Small intestine (tissue), 7 donors: ENCODE measurements around the gene SVEP1. TPM values are rescaled to one million over a fixed set of nuclear protein-coding genes. Genes with fewer than 3 reads are reported as not detected.
"Not testable (repeated sequence)": the region's sequence is repeated elsewhere in the genome, so short reads cannot be mapped to it uniquely, and the experiment has no call there.

ENCODE experiments used
- DNase-seq, 2 donors: peaks; one replicate each; pipeline versions ENCODE4 v3.0.0 to v3.0.0-alpha.2; 2013
- FAIRE-seq: peaks from 2 replicates; lab custom pipeline; 2012; peaks lifted over from hg19 to GRCh38; lab: Jason Lieb, UNC
- H3K27ac ChIP-seq, 3 donors: one replicate each; pipeline ENCODE4 v1.5.1; 2013; ENCODE audit warnings: low read length in 2 of 3, mild to moderate bottlenecking in 2 of 3, control low read depth in 1 of 3, inconsistent platforms in 1 of 3, low read depth in 1 of 3, moderate library complexity in 1 of 3
- H3K27me3 ChIP-seq, 3 donors: one replicate each; pipeline ENCODE4 v1.6.1; 2013; ENCODE audit warnings: low read length in 3 of 3, inconsistent platforms in 1 of 3; ENCODE audit not compliant: control insufficient read depth in 3 of 3, insufficient read depth in 3 of 3
- H3K36me3 ChIP-seq, 3 donors: one replicate each; pipeline ENCODE4 v1.6.1; 2013; ENCODE audit warnings: low read length in 3 of 3, inconsistent platforms in 1 of 3, low read depth in 1 of 3, mild to moderate bottlenecking in 1 of 3, moderate library complexity in 1 of 3; ENCODE audit not compliant: control insufficient read depth in 3 of 3, insufficient read depth in 2 of 3
- H3K4me1 ChIP-seq, 3 donors: one replicate each; pipeline ENCODE4 v1.6.1; 2013; ENCODE audit warnings: low read length in 2 of 3, inconsistent platforms in 1 of 3, low read depth in 1 of 3, mild to moderate bottlenecking in 1 of 3, moderate library complexity in 1 of 3; ENCODE audit not compliant: control insufficient read depth in 3 of 3, insufficient read depth in 2 of 3
- H3K4me3 ChIP-seq, 3 donors: one replicate each; pipeline ENCODE4 v1.5.1; 2013; ENCODE audit warnings: low read length in 3 of 3, control low read depth in 1 of 3, inconsistent platforms in 1 of 3, low read depth in 1 of 3, mild to moderate bottlenecking in 1 of 3, moderate library complexity in 1 of 3
- H3K9me3 ChIP-seq, 2 donors: one replicate each; pipeline ENCODE4 v1.6.1; 2013; ENCODE audit warnings: low read depth in 1 of 2, low read length in 1 of 2; ENCODE audit not compliant: control insufficient read depth in 2 of 2, insufficient read depth in 1 of 2
- WGBS, 3 donors: extraction: QIAGEN DNeasy Blood & Tissue Kit; methylation state at CpG; one replicate each; pipeline ENCODE4 v1.1.7; 2013; 5-methylcytosine and 5-hydroxymethylcytosine counted together
- polyA plus RNA-seq, 4 donors: library from polyadenylated mRNA; stranded (reverse) in 3 of 4; unstranded in 1 of 4; fragments of 200-250 nt in 3 of 4; fragments of 120-200 nt in 1 of 4; gene quantifications; one replicate each; pipeline versions ENCODE4 v1.2.1 to v1.2.3, GENCODE V29; 2013
- donor health status: healthy with polysubstance abuse.
- donor health status: control.
- donor health status: control.
- donor health status: Bipolar disorder and iron deficiency.
- donor health status: healthy.

The SVEP1 gene
- polyA plus RNA-seq, 4 donors = under 0.01 to 5.8 (median 2.3) TPM

GRCh38 chr9:110531241-110531640 lies 48.3 kb downstream of the SVEP1 start:
- WGBS, 3 donors = 22 to 39% (median 35%) methylated on average over 1 of the region's 1 CpG
- not testable (repeated sequence) for DNase-seq, H3K27me3 ChIP-seq, H3K9me3 ChIP-seq, H3K36me3 ChIP-seq, H3K4me3 ChIP-seq, H3K27ac ChIP-seq, H3K4me1 ChIP-seq, FAIRE-seq

- Histone ChIP-seq H3K27ac (no peak overlapping the region), H3K4me1 (no peaks in the 10 kb centered on the region), H3K9me3 (no peaks in the 10 kb centered on the region), H3K27me3 (no peaks in the 10 kb centered on the region), H3K36me3 (no peaks in the 10 kb centered on the region), H3K4me3 (no peak overlapping the region)
- FAIRE-seq (no peak), DNase-seq (no peak)
These were observed 50.9 kb downstream of the SVEP1 start for GRCh38 chr9:110528645-110529044.

- Histone ChIP-seq H3K36me3 (no peaks in the 10 kb centered on the region), H3K4me3 (no peak overlapping the region), H3K27me3 (no peaks in the 10 kb centered on the region), H3K4me1 (no peaks in the 10 kb centered on the region), H3K27ac (no peak overlapping the region), H3K9me3 (no peaks in the 10 kb centered on the region)
- FAIRE-seq (no peak), DNase-seq (no peak)
- WGBS, 3 donors = 52 to 65% (median 58%) methylated on average over 1 of the region's 1 CpG
These were observed 53.1 kb downstream of the SVEP1 start for GRCh38 chr9:110526426-110526825.

- no peaks in the 10 kb centered on the region for H3K36me3 ChIP-seq
- H3K27ac ChIP-seq = no peak overlapping the region
- no peaks in the 10 kb centered on the region for H3K9me3 ChIP-seq
- H3K27me3 ChIP-seq = no peaks in the 10 kb centered on the region
- FAIRE-seq (no peak), DNase-seq (no peak)
- H3K4me3 ChIP-seq = no peak overlapping the region
- no peaks in the 10 kb centered on the region for H3K4me1 ChIP-seq
- 78 to 85% (median 80%) methylated on average over 2 of the region's 2 CpGs for WGBS, 3 donors
These were observed 58.3 kb downstream of the SVEP1 start for GRCh38 chr9:110521206-110521605.

- 67 to 85% (median 74%) methylated on average over 6 of the region's 6 CpGs for WGBS, 3 donors
- FAIRE-seq (peak; percentile 26), DNase-seq (no peak)
- Histone ChIP-seq H3K36me3 (no peaks in the 10 kb centered on the region), H3K9me3 (no peaks in the 10 kb centered on the region), H3K27me3 (no peaks in the 10 kb centered on the region), H3K4me3 (no peak overlapping the region), H3K4me1 (no peaks in the 10 kb centered on the region), H3K27ac (no peak overlapping the region)
These were observed 59.3 kb downstream of the SVEP1 start for GRCh38 chr9:110520120-110520701.

- Histone ChIP-seq H3K4me1 (no peaks in the 10 kb centered on the region), H3K9me3 (no peaks in the 10 kb centered on the region), H3K36me3 (peaks cover 0 to 2% (median 0%) of the 10 kb centered on the region in 3 donors), H3K4me3 (no peak overlapping the region), H3K27me3 (no peaks in the 10 kb centered on the region), H3K27ac (no peak overlapping the region)
- WGBS, 3 donors = 82 to 91% (median 90%) methylated on average over 5 of the region's 5 CpGs
- DNase-seq (no peak), FAIRE-seq (no peak)
These were observed 62.1 kb downstream of the SVEP1 start for GRCh38 chr9:110517483-110517882.

GRCh38 chr9:110514897-110515296 lies 64.6 kb downstream of the SVEP1 start:
- 66 to 75% (median 69%) methylated on average over 1 of the region's 1 CpG for WGBS, 3 donors
- FAIRE-seq = no peak
- Histone ChIP-seq H3K9me3 (no peaks in the 10 kb centered on the region), H3K27ac (no peak overlapping the region), H3K27me3 (no peaks in the 10 kb centered on the region), H3K36me3 (peaks cover 0 to 4% (median 0%) of the 10 kb centered on the region in 3 donors), H3K4me3 (no peak overlapping the region), H3K4me1 (no peaks in the 10 kb centered on the region)
- no peak for DNase-seq

GRCh38 chr9:110512817-110513216 lies 66.7 kb downstream of the SVEP1 start:
- H3K27ac ChIP-seq = no peak overlapping the region
- H3K4me1 ChIP-seq = no peaks in the 10 kb centered on the region
- peaks cover 0 to 4% (median 0%) of the 10 kb centered on the region in 3 donors for H3K36me3 ChIP-seq
- no peaks in the 10 kb centered on the region for H3K9me3 ChIP-seq
- H3K4me3 ChIP-seq = no peak overlapping the region
- DNase-seq (no peak), FAIRE-seq (no peak)
- WGBS, 3 donors = 78 to 82% (median 82%) methylated on average over 3 of the region's 3 CpGs
- no peaks in the 10 kb centered on the region for H3K27me3 ChIP-seq

GRCh38 chr9:110509792-110510191 lies 69.7 kb downstream of the SVEP1 start:
- no peaks in the 10 kb centered on the region for H3K4me1 ChIP-seq
- no peaks in the 10 kb centered on the region for H3K9me3 ChIP-seq
- no peak overlapping the region for H3K27ac ChIP-seq
- no peaks in the 10 kb centered on the region for H3K27me3 ChIP-seq
- FAIRE-seq (no peak), DNase-seq (no peak)
- no peak overlapping the region for H3K4me3 ChIP-seq
- WGBS, 3 donors = 68 to 83% (median 80%) methylated on average over 1 of the region's 1 CpG
- H3K36me3 ChIP-seq = peaks cover 0 to 4% (median 0%) of the 10 kb centered on the region in 3 donors
